ENCODE measurements around the gene FBXW4.

DNA sequence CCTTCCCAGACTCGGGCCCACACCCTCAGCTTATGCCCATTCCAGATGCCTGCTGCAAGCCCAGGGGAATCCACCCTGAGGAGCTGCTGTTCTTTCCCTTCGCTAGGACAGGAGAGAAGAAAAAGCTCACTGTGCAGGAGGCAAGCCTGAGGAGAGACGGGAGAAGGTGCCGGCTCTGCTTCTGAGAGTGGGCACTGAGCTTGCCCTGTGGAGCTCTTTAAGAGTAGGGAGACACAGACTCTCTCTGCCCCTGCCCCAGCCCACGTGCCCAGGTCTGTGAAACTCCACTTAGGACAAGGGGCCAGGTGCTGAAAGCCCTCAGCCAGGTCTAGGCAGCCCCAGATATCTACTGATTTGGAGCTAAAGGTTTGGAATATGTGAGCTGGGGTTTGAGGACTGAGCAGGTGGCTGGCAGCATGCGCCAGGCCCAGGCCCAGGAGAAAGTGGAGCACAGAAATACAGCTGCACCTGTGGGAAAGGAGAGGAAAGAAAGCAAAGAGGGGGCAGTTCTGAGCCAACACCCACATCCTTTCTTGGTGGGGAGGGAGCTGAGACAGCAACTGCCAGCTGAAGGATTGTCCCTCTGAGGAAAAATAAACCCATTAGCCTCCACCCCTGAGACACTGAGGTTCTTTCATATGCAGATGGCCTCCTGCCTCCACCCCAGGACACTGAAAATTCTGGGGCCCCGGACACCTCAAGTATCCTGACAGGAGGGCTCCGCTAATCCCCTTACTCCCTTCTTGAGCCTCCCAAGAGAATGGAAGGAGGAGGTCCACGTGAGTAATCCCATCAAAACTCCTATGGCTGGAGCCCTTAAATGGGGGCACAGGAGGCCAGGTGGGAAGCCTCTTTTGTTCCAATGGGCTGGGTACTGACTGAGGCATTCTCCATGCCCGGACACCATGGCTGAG is 114.2 kb downstream of the FBXW4 start:
- TF ChIP-seq, protein P1, sequence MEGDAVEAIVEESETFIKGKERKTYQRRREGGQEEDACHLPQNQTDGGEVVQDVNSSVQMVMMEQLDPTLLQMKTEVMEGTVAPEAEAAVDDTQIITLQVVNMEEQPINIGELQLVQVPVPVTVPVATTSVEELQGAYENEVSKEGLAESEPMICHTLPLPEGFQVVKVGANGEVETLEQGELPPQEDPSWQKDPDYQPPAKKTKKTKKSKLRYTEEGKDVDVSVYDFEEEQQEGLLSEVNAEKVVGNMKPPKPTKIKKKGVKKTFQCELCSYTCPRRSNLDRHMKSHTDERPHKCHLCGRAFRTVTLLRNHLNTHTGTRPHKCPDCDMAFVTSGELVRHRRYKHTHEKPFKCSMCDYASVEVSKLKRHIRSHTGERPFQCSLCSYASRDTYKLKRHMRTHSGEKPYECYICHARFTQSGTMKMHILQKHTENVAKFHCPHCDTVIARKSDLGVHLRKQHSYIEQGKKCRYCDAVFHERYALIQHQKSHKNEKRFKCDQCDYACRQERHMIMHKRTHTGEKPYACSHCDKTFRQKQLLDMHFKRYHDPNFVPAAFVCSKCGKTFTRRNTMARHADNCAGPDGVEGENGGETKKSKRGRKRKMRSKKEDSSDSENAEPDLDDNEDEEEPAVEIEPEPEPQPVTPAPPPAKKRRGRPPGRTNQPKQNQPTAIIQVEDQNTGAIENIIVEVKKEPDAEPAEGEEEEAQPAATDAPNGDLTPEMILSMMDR (IDR thresholded peaks at IDR 0.05) = no peak
- no peak for TF ChIP-seq ZFX (IDR thresholded peaks at IDR 0.05; ENCODE audit: borderline replicate concordance)

All from 22Rv1 (cell line).